Keratinocyte (primary cell): Measurements from ENCODE around the gene BATF. TPM values are rescaled to one million over a fixed set of nuclear protein-coding genes. Genes with fewer than 3 reads are reported as not detected.

Source experiments
- DNase-seq: peaks from one replicate; pipeline ENCODE4 v3.0.0-alpha.2; 2011; ENCODE audit warnings: low read depth, missing footprints, low spot score
- FAIRE-seq: peaks from 2 replicates; lab custom pipeline; 2011; peaks lifted over from hg19 to GRCh38; lab: Jason Lieb, UNC
- H2AFZ ChIP-seq: 2 replicates; pipeline ENCODE4 v1.6.0; 2012; ENCODE audit warnings: low read length, control low read depth, inconsistent platforms; ENCODE audit not compliant: control insufficient read depth
- H3K27ac ChIP-seq: 2 replicates; pipeline ENCODE4 v1.5.1; 2011; ENCODE audit warnings: low read length; ENCODE audit not compliant: control insufficient read depth, insufficient read depth
- H3K27me3 ChIP-seq: 3 replicates; pipeline ENCODE4 v1.6.0; 2011; ENCODE audit warnings: low read length; ENCODE audit not compliant: control insufficient read depth, insufficient read depth; ENCODE audit errors: extremely low read depth
- H3K36me3 ChIP-seq, 2 experiments: 2 replicates in 1 of 2; 3 replicates in 1 of 2; pipeline ENCODE4 v1.5.1; 2011; ENCODE audit warnings: low read length in 2 of 2, mild to moderate bottlenecking in 1 of 2; ENCODE audit not compliant: control insufficient read depth in 2 of 2, insufficient read depth in 2 of 2; ENCODE audit errors: extremely low read depth in 1 of 2
- H3K4me1 ChIP-seq: 3 replicates; pipeline ENCODE4 v1.5.1; 2011; ENCODE audit warnings: low read length; ENCODE audit not compliant: control insufficient read depth, insufficient read depth; ENCODE audit errors: extremely low read depth
- H3K4me2 ChIP-seq: 3 replicates; pipeline ENCODE4 v1.6.0; 2011; ENCODE audit warnings: low read depth, low read length; ENCODE audit not compliant: control insufficient read depth, insufficient read depth; ENCODE audit errors: extremely low read depth
- H3K4me3 ChIP-seq, 3 experiments: fragments of 200-600 bp in 1 of 3; sonication (generic) in 1 of 3; 2 replicates in 2 of 3; 3 replicates in 1 of 3; pipeline ENCODE4 v1.5.1; 2011 to 2016; ENCODE audit warnings: low read length in 3 of 3, mild to moderate bottlenecking in 3 of 3, control low read depth in 2 of 3, inconsistent platforms in 1 of 3, low read depth in 1 of 3, mixed read lengths in 1 of 3, mixed run types in 1 of 3, moderate library complexity in 1 of 3; ENCODE audit not compliant: control insufficient read depth in 2 of 3, insufficient read depth in 2 of 3; ENCODE audit errors: extremely low read depth in 1 of 3
- H3K79me2 ChIP-seq: 2 replicates; pipeline ENCODE4 v1.6.0; 2012; ENCODE audit warnings: low read length; ENCODE audit not compliant: control insufficient read depth, insufficient read depth
- H3K9ac ChIP-seq: 3 replicates; pipeline ENCODE4 v1.6.0; 2011; ENCODE audit warnings: low read length; ENCODE audit not compliant: control insufficient read depth, insufficient read depth; ENCODE audit errors: extremely low read depth
- H3K9me1 ChIP-seq: 3 replicates; pipeline ENCODE4 v1.6.0; 2011; ENCODE audit warnings: low read length; ENCODE audit not compliant: control insufficient read depth, insufficient read depth; ENCODE audit errors: extremely low read depth
- H3K9me3 ChIP-seq: 2 replicates; pipeline ENCODE4 v1.5.1; 2012; ENCODE audit warnings: low read depth, low read length; ENCODE audit not compliant: control insufficient read depth
- H4K20me1 ChIP-seq: 3 replicates; pipeline ENCODE4 v1.6.0; 2011; ENCODE audit warnings: low read length; ENCODE audit not compliant: control insufficient read depth, insufficient read depth; ENCODE audit errors: extremely low read depth
- CTCF ChIP-seq, 3 experiments: IDR thresholded peaks in 1 of 3; conservative IDR thresholded peaks in 1 of 3; optimal IDR thresholded peaks in 1 of 3; 2 replicates in 2 of 3; 3 replicates in 1 of 3; pipeline versions ENCODE3 to v1.5.1; 2011; ENCODE audit warnings: low read length in 3 of 3, mild to moderate bottlenecking in 3 of 3, moderate library complexity in 2 of 3, control low read depth in 1 of 3, inconsistent platforms in 1 of 3; ENCODE audit not compliant: insufficient read depth in 2 of 3; ENCODE audit errors: extremely low read depth in 1 of 3
- EZH2 ChIP-seq: IDR thresholded peaks from one replicate; pipeline ENCODE4 v1.6.1; 2012; ENCODE audit warnings: inconsistent platforms, mild to moderate bottlenecking, low read length, moderate library complexity
- dilution Hi-C: fragments of 300-500 bp; cut with MboI; formaldehyde crosslinking; loops from one replicate; pipeline ENCODE4 v1.7.0; 2020; ENCODE audit warnings: low sequenced_read_pairs; ENCODE audit not compliant: extremely low pct_ligation_motif_present
- polyA plus RNA-seq, 5 experiments: library from polyadenylated mRNA; depleted of rRNA in 3 of 5; stranded (reverse) in 3 of 5; stranded (forward) in 1 of 5; unstranded in 1 of 5; fragments of >200 nt; gene quantifications; 1 replicate in 1 of 5; 2 replicates in 3 of 5; 3 replicates in 1 of 5; pipeline versions ENCODE4 v1.2.1 to v1.2.3, GENCODE V29; 2011 to 2012; ENCODE audit warnings: missing spikeins in 2 of 5, low read depth in 1 of 5, low replicate concordance in 1 of 5

Gene BATF
- polyA plus RNA-seq, 1 donor (not counting 4 experiments of a cell fraction or from before 2014, with no cell fraction given) = not detected

- Histone ChIP-seq H3K27ac (no peak overlapping the region), H3K27me3 (peaks cover 14% of the 10 kb centered on the region), H2AFZ (no peak overlapping the region), H3K4me2 (no peak overlapping the region), H3K36me3 (no peaks in the 10 kb centered on the region), H3K4me1 (peaks cover 18% of the 10 kb centered on the region), H3K79me2 (no peaks in the 10 kb centered on the region), H3K9ac (no peak overlapping the region), H4K20me1 (peaks cover 3% of the 10 kb centered on the region), H3K4me3 (no peak overlapping the region), H3K9me1 (peaks cover 2% of the 10 kb centered on the region), H3K9me3 (no peaks in the 10 kb centered on the region)
- FAIRE-seq (no peak), DNase-seq (no peak)
- dilution Hi-C loops = no loop called here
- TF ChIP-seq EZH2 = no peak
- TF ChIP-seq CTCF (optimal IDR thresholded peaks at IDR 0.05 in 1 of 3, IDR thresholded peaks at IDR 0.05 in 1 of 3, conservative IDR thresholded peaks at IDR 0.05 in 1 of 3; ENCODE audit: extremely low read depth in 1 of 3, insufficient read depth in 2 of 3, low read length in 3 of 3) = no peak
Measured at GRCh38 chr14:75563931-75564330, 41.7 kb downstream of the BATF start.

- H2AFZ ChIP-seq = no peak overlapping the region
- FAIRE-seq (no peak), DNase-seq (no peak)
- no peak overlapping the region for H3K9ac ChIP-seq
- H3K4me2 ChIP-seq = no peak overlapping the region
- TF ChIP-seq EZH2 (no peak), CTCF (optimal IDR thresholded peaks at IDR 0.05 in 1 of 3, IDR thresholded peaks at IDR 0.05 in 1 of 3, conservative IDR thresholded peaks at IDR 0.05 in 1 of 3; ENCODE audit: extremely low read depth in 1 of 3, insufficient read depth in 2 of 3, low read length in 3 of 3) (no peak)
- H4K20me1 ChIP-seq = no peaks in the 10 kb centered on the region
- no peaks in the 10 kb centered on the region for H3K9me3 ChIP-seq
- no peaks in the 10 kb centered on the region for H3K79me2 ChIP-seq
- no peaks in the 10 kb centered on the region for H3K36me3 ChIP-seq
- dilution Hi-C loops = no loop called here
- H3K27me3 ChIP-seq = peaks cover 14% of the 10 kb centered on the region
- H3K27ac ChIP-seq = no peak overlapping the region
- no peaks in the 10 kb centered on the region for H3K9me1 ChIP-seq
- H3K4me3 ChIP-seq = no peak overlapping the region
- peaks cover 9% of the 10 kb centered on the region for H3K4me1 ChIP-seq
Measured at GRCh38 chr14:75565056-75565455, 42.8 kb downstream of the BATF start.
